Activated T-helper 17 cell treated with anti-CD3 and anti-CD28 coated beads, Interleukin-2, amount 50 U/mL, for 72 hours (primary cell): ENCODE results near the gene CAMKK2. TPM values are rescaled to one million over a fixed set of nuclear protein-coding genes. Genes with fewer than 3 reads are reported as not detected.
"Not testable (repeated sequence)": the region's sequence is repeated elsewhere in the genome, so short reads cannot be mapped to it uniquely, and the experiment has no call there.

Source experiments
- ATAC-seq: fragments of 150-1000 bp; cut with Tn5 transposase; replicated peaks from 2 replicates; pipeline ENCODE4 v1.10.0; 2021; ENCODE audit warnings: mild to moderate bottlenecking, moderate library complexity
- H3K27ac Mint-ChIP-seq: one replicate; pipeline ENCODE4 v1.8.0; 2022; ENCODE audit warnings: mixed read lengths
- H3K27me3 Mint-ChIP-seq: one replicate; pipeline ENCODE4 v1.8.0; 2022; ENCODE audit warnings: mixed read lengths
- H3K36me3 Mint-ChIP-seq: one replicate; pipeline ENCODE4 v1.8.0; 2022; ENCODE audit warnings: low read depth, mild to moderate bottlenecking, mixed read lengths
- H3K4me1 Mint-ChIP-seq: one replicate; pipeline ENCODE4 v1.8.0; 2022; ENCODE audit warnings: mixed read lengths
- H3K4me3 Mint-ChIP-seq: one replicate; pipeline ENCODE4 v1.8.0; 2022; ENCODE audit warnings: mild to moderate bottlenecking, mixed read lengths
- H3K9me3 Mint-ChIP-seq: one replicate; pipeline ENCODE4 v1.8.0; 2022; ENCODE audit warnings: mixed read lengths
- total RNA-seq, 2 donors: library from RNA; stranded (reverse); gene quantifications; one replicate each; pipeline ENCODE4 v1.2.3, GENCODE V29; 2022

CAMKK2 gene
- total RNA-seq, 2 donors from 2014 or later, result 16.9 to 30.1 TPM

- Mint-ChIP-seq H3K27me3 (no peaks in the 10 kb centered on the region), H3K4me1 (peaks cover 18% of the 10 kb centered on the region)
These were observed 73.7 kb downstream of the CAMKK2 start for GRCh38 chr12:121222847-121223246.

GRCh38 chr12:121219353-121219986, 77.0 kb downstream of the CAMKK2 start:
- H3K27me3 Mint-ChIP-seq, result no peaks in the 10 kb centered on the region
- no peaks in the 10 kb centered on the region for H3K9me3 Mint-ChIP-seq
- no peak overlapping the region for H3K4me3 Mint-ChIP-seq
- H3K36me3 Mint-ChIP-seq, result peaks cover 97% of the 10 kb centered on the region
- peaks cover 17% of the 10 kb centered on the region for H3K4me1 Mint-ChIP-seq
- H3K27ac Mint-ChIP-seq, result peak overlapping the region; percentile 1
- no peak for ATAC-seq

More at GRCh38 chr12:121222847-121223246, 73.7 kb downstream of the CAMKK2 start:
- H3K36me3 Mint-ChIP-seq, result peaks cover 92% of the 10 kb centered on the region
- peak; percentile 33 for ATAC-seq
- no peaks in the 10 kb centered on the region for H3K9me3 Mint-ChIP-seq
- peak overlapping the region; percentile 79 for H3K4me3 Mint-ChIP-seq
- peak overlapping the region; percentile 91 for H3K27ac Mint-ChIP-seq

GRCh38 chr12:121218588-121219352, 77.7 kb downstream of the CAMKK2 start:
- Mint-ChIP-seq H3K4me3 (no peak overlapping the region), H3K4me1 (peaks cover 17% of the 10 kb centered on the region), H3K36me3 (peaks cover 98% of the 10 kb centered on the region), H3K27ac (peak overlapping the region; percentile 76), H3K27me3 (no peaks in the 10 kb centered on the region), H3K9me3 (no peaks in the 10 kb centered on the region)
- no peak for ATAC-seq

GRCh38 chr12:121217761-121218160, 78.7 kb downstream of the CAMKK2 start:
- H3K9me3 Mint-ChIP-seq, result no peaks in the 10 kb centered on the region
- H3K36me3 Mint-ChIP-seq, result peaks cover 97% of the 10 kb centered on the region
- H3K4me1 Mint-ChIP-seq, result peaks cover 11% of the 10 kb centered on the region
- H3K27me3 Mint-ChIP-seq, result no peaks in the 10 kb centered on the region
- no peak overlapping the region for H3K27ac Mint-ChIP-seq
- H3K4me3 Mint-ChIP-seq, result no peak overlapping the region
- ATAC-seq, result no peak

- Mint-ChIP-seq H3K9me3 (no peaks in the 10 kb centered on the region), H3K4me1 (peaks cover 9% of the 10 kb centered on the region), H3K36me3 (peaks cover 97% of the 10 kb centered on the region), H3K4me3 (no peak overlapping the region), H3K27ac (peak overlapping the region; percentile 47), H3K27me3 (no peaks in the 10 kb centered on the region)
- ATAC-seq, result no peak
These were observed 79.4 kb downstream of the CAMKK2 start for GRCh38 chr12:121217063-121217462.

GRCh38 chr12:121216102-121216501, 80.4 kb downstream of the CAMKK2 start:
- no peak for ATAC-seq
- H3K27me3 Mint-ChIP-seq, result no peaks in the 10 kb centered on the region
- peaks cover 95% of the 10 kb centered on the region for H3K36me3 Mint-ChIP-seq
- no peaks in the 10 kb centered on the region for H3K9me3 Mint-ChIP-seq
- peak overlapping the region; percentile 55 for H3K4me3 Mint-ChIP-seq
- H3K27ac Mint-ChIP-seq, result peak overlapping the region; percentile 73
- peaks cover 9% of the 10 kb centered on the region for H3K4me1 Mint-ChIP-seq

GRCh38 chr12:121214855-121215745, 81.4 kb downstream of the CAMKK2 start:
- peak; percentile 52 for ATAC-seq
- H3K36me3 Mint-ChIP-seq, result peaks cover 92% of the 10 kb centered on the region

GRCh38 chr12:121214166-121214777, 82.2 kb downstream of the CAMKK2 start:
- Mint-ChIP-seq H3K27me3 (no peaks in the 10 kb centered on the region), H3K4me3 (peak overlapping the region; percentile 55), H3K9me3 (no peaks in the 10 kb centered on the region), H3K27ac (peak overlapping the region; percentile 73), H3K4me1 (peaks cover 9% of the 10 kb centered on the region), H3K36me3 (peaks cover 84% of the 10 kb centered on the region)
- peak; percentile 66 for ATAC-seq

More at GRCh38 chr12:121214855-121215745, 81.4 kb downstream of the CAMKK2 start:
- Mint-ChIP-seq H3K4me3 (peak overlapping the region; percentile 55), H3K9me3 (no peaks in the 10 kb centered on the region), H3K4me1 (peaks cover 9% of the 10 kb centered on the region), H3K27me3 (no peaks in the 10 kb centered on the region), H3K27ac (peak overlapping the region; percentile 73)

GRCh38 chr12:121212875-121213274, 83.6 kb downstream of the CAMKK2 start:
- no peak for ATAC-seq
- H3K9me3 Mint-ChIP-seq, result no peaks in the 10 kb centered on the region
- peak overlapping the region; percentile 55 for H3K4me3 Mint-ChIP-seq
- H3K27me3 Mint-ChIP-seq, result no peaks in the 10 kb centered on the region
- no peak overlapping the region for H3K27ac Mint-ChIP-seq
- H3K36me3 Mint-ChIP-seq, result peaks cover 70% of the 10 kb centered on the region
- H3K4me1 Mint-ChIP-seq, result peaks cover 9% of the 10 kb centered on the region

- ATAC-seq, result peak; percentile 75
- Mint-ChIP-seq H3K4me1 (peaks cover 7% of the 10 kb centered on the region), H3K27me3 (no peaks in the 10 kb centered on the region), H3K27ac (peak within 1 kb of the TSS; percentile 95), H3K4me3 (peak within 1 kb of the TSS; percentile 90), H3K9me3 (no peaks in the 10 kb centered on the region), H3K36me3 (peaks cover 41% of the 10 kb centered on the region)
These were observed 86.6 kb downstream of the CAMKK2 start, which contains the start of gene P2RX4 for GRCh38 chr12:121209624-121210572. Gene P2RX4, plus strand, starts transcription at chr12:121210129. Its CDS starts 36 bp downstream, at chr12:121210165.

- peak overlapping the region; percentile 48 for H3K27ac Mint-ChIP-seq
- H3K27me3 Mint-ChIP-seq, result no peaks in the 10 kb centered on the region
- ATAC-seq, result no peak
- H3K4me1 Mint-ChIP-seq, result peaks cover 8% of the 10 kb centered on the region
- H3K36me3 Mint-ChIP-seq, result peaks cover 35% of the 10 kb centered on the region
- peak overlapping the region; percentile 90 for H3K4me3 Mint-ChIP-seq
- no peaks in the 10 kb centered on the region for H3K9me3 Mint-ChIP-seq
These were observed 87.3 kb downstream of the CAMKK2 start for GRCh38 chr12:121209221-121209620.

GRCh38 chr12:121208571-121208970, 87.9 kb downstream of the CAMKK2 start:
- not testable (repeated sequence) for H3K4me1 Mint-ChIP-seq, H3K9me3 Mint-ChIP-seq, H3K27ac Mint-ChIP-seq, H3K27me3 Mint-ChIP-seq, ATAC-seq
- Mint-ChIP-seq H3K36me3 (peaks cover 29% of the 10 kb centered on the region), H3K4me3 (peak overlapping the region; percentile 90)

GRCh38 chr12:121205491-121205890, 91.0 kb downstream of the CAMKK2 start:
- Mint-ChIP-seq H3K27ac (no peak overlapping the region), H3K27me3 (no peaks in the 10 kb centered on the region), H3K36me3 (peaks cover under 1% of the 10 kb centered on the region), H3K4me1 (peaks cover 8% of the 10 kb centered on the region), H3K4me3 (no peak overlapping the region), H3K9me3 (no peaks in the 10 kb centered on the region)
- ATAC-seq, result no peak
